Esophagus squamous epithelium (tissue), 4 donors: ENCODE data around the gene NAPB.

ENCODE experiments used
- POLR2A ChIP-seq, 4 donors: fragments of 450-650 bp; IDR thresholded peaks; one replicate each; pipeline ENCODE4 v1.6.1; 2017; ENCODE audit warnings: antibody characterized with exemption in 4 of 4, mild to moderate bottlenecking in 4 of 4, moderate library complexity in 3 of 4
- TF ChIP-seq, protein P1 (sequence below), 6 experiments: fragments of 450-650 bp in 4 of 6; fragments of 200-600 bp in 2 of 6; sonication (generic) in 2 of 6; IDR thresholded peaks; one replicate each; pipeline ENCODE4 v1.5.1; 2016 to 2019; ENCODE audit warnings: antibody characterized with exemption in 6 of 6, mild to moderate bottlenecking in 4 of 6, moderate library complexity in 4 of 6

DNA sequence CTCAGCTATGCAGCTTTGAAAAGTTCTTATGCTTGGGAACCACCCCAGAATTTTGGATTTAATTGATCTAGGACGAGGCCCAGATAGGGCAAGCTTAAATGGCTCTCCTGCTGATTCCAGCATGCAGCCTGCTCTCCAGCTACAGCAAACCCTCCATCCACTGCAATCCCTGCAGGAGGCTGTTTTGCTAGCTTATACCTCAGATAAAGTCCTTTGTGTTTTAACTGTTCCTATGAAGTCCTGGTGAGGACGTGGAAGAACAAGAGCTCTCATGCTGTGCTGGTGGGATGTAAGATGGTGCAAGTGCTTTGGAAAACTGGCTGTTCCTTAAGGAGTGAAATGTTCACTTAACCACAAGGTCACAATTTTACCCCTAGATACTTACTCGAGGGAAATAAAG is 96.2 kb downstream of the NAPB start:
- TF ChIP-seq, protein P1, sequence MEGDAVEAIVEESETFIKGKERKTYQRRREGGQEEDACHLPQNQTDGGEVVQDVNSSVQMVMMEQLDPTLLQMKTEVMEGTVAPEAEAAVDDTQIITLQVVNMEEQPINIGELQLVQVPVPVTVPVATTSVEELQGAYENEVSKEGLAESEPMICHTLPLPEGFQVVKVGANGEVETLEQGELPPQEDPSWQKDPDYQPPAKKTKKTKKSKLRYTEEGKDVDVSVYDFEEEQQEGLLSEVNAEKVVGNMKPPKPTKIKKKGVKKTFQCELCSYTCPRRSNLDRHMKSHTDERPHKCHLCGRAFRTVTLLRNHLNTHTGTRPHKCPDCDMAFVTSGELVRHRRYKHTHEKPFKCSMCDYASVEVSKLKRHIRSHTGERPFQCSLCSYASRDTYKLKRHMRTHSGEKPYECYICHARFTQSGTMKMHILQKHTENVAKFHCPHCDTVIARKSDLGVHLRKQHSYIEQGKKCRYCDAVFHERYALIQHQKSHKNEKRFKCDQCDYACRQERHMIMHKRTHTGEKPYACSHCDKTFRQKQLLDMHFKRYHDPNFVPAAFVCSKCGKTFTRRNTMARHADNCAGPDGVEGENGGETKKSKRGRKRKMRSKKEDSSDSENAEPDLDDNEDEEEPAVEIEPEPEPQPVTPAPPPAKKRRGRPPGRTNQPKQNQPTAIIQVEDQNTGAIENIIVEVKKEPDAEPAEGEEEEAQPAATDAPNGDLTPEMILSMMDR (IDR thresholded peaks at IDR 0.05) = no peak
- TF ChIP-seq POLR2A (IDR thresholded peaks at IDR 0.05) = no peak
